OCI-LY3 (cell line): ENCODE measurements around the gene ASTN2.

Experiments used
- H2AFZ ChIP-seq: fragments of 200-600, 300-600 bp; shearing (Covaris generic); 2 replicates; pipeline ENCODE4 v1.6.0; 2014; ENCODE audit warnings: antibody characterized with exemption, low read depth, low read length
- H3K27ac ChIP-seq: fragments of 200-600, 300-600 bp; sonication (generic); 2 replicates; pipeline ENCODE4 v1.5.1; 2014; ENCODE audit warnings: mild to moderate bottlenecking, low read length, moderate library complexity, mixed read lengths
- H3K27me3 ChIP-seq: fragments of 200-600, 300-600 bp; sonication (generic); 2 replicates; pipeline ENCODE4 v1.6.1; 2014; ENCODE audit warnings: low read depth, low read length, mixed read lengths
- H3K36me3 ChIP-seq: fragments of 200-600, 300-600 bp; sonication (generic); replicated peaks from 2 replicates; pipeline ENCODE3; 2014; ENCODE audit warnings: low read depth, low read length, mixed read lengths
- H3K4me1 ChIP-seq: fragments of 300-600, 200-600 bp; sonication (generic); 2 replicates; pipeline ENCODE4 v1.6.1; 2014; ENCODE audit warnings: low read length, mixed read lengths
- H3K4me2 ChIP-seq: fragments of 200-600, 300-600 bp; sonication (generic); 2 replicates; pipeline ENCODE4 v1.6.1; 2014; ENCODE audit warnings: low read length, mixed read lengths
- H3K4me3 ChIP-seq: fragments of 300-600, 200-600 bp; sonication (generic); 2 replicates; pipeline ENCODE4 v1.5.1; 2014; ENCODE audit warnings: antibody characterized with exemption, mild to moderate bottlenecking, low read length, moderate library complexity
- H3K79me2 ChIP-seq: fragments of 300-600, 200-600 bp; shearing (Covaris generic); 2 replicates; pipeline ENCODE4 v1.6.1; 2014; ENCODE audit warnings: mild to moderate bottlenecking, low read length, mixed read lengths
- H3K9ac ChIP-seq: fragments of 300-600, 200-600 bp; shearing (Covaris generic); 2 replicates; pipeline ENCODE4 v1.6.0; 2014; ENCODE audit warnings: mild to moderate bottlenecking, low read length, moderate library complexity
- H3K9me3 ChIP-seq: fragments of 200-600, 300-600 bp; shearing (Covaris generic); 2 replicates; pipeline ENCODE4 v1.6.1; 2014; ENCODE audit warnings: low read length, mixed read lengths; ENCODE audit not compliant: insufficient read depth
- H4K20me1 ChIP-seq: fragments of 200-600, 300-600 bp; sonication (generic); 2 replicates; pipeline ENCODE4 v1.6.1; 2016; ENCODE audit warnings: low read length, mixed read lengths; ENCODE audit not compliant: insufficient read depth
- CTCF ChIP-seq: fragments of 200-600, 300-600 bp; sonication (generic); IDR thresholded peaks from 2 replicates; pipeline ENCODE4 v1.5.1; 2014; ENCODE audit warnings: antibody characterized with exemption, low read length, low read depth
- EZH2phosphoT487 ChIP-seq: fragments of 200-600 bp; shearing (Covaris generic); IDR thresholded peaks from 2 replicates; pipeline ENCODE4 v1.6.1; 2018; ENCODE audit warnings: antibody characterized with exemption, mixed run types, low read depth

ASTN2 gene

GRCh38 chr9:116695438-116695837 lies 719.4 kb downstream of the ASTN2 start:
- H3K36me3 ChIP-seq, result peaks cover 55% of the 10 kb centered on the region
- H3K27me3 ChIP-seq, result no peaks in the 10 kb centered on the region
- no peak overlapping the region for H2AFZ ChIP-seq
- H3K9me3 ChIP-seq, result no peaks in the 10 kb centered on the region
- H3K4me2 ChIP-seq, result no peak overlapping the region
- TF ChIP-seq EZH2phosphoT487 (no peak), CTCF (no peak)
- H3K4me3 ChIP-seq, result no peak overlapping the region
- H3K79me2 ChIP-seq, result peaks cover 51% of the 10 kb centered on the region
- H3K4me1 ChIP-seq, result peaks cover 19% of the 10 kb centered on the region
- no peak overlapping the region for H3K9ac ChIP-seq
- no peak overlapping the region for H3K27ac ChIP-seq
- peaks cover 47% of the 10 kb centered on the region for H4K20me1 ChIP-seq

- Histone ChIP-seq H3K36me3 (peaks cover 55% of the 10 kb centered on the region), H2AFZ (no peak overlapping the region), H3K4me2 (no peak overlapping the region), H3K9ac (no peak overlapping the region), H3K79me2 (peaks cover 57% of the 10 kb centered on the region), H3K27ac (no peak overlapping the region), H3K27me3 (no peaks in the 10 kb centered on the region), H4K20me1 (peaks cover 53% of the 10 kb centered on the region), H3K4me3 (no peak overlapping the region), H3K9me3 (no peaks in the 10 kb centered on the region), H3K4me1 (peaks cover 19% of the 10 kb centered on the region)
- TF ChIP-seq EZH2phosphoT487 (no peak), CTCF (no peak)
Observed at GRCh38 chr9:116694785-116695291, 720.0 kb downstream of the ASTN2 start.

GRCh38 chr9:116693233-116693731 lies 721.6 kb downstream of the ASTN2 start:
- Histone ChIP-seq H3K27ac (no peak overlapping the region), H3K9me3 (no peaks in the 10 kb centered on the region), H3K36me3 (peaks cover 41% of the 10 kb centered on the region), H3K4me2 (no peak overlapping the region), H4K20me1 (peaks cover 68% of the 10 kb centered on the region), H3K4me3 (no peak overlapping the region), H3K79me2 (peaks cover 72% of the 10 kb centered on the region), H3K4me1 (peaks cover 24% of the 10 kb centered on the region), H3K9ac (no peak overlapping the region), H2AFZ (no peak overlapping the region), H3K27me3 (no peaks in the 10 kb centered on the region)
- TF ChIP-seq EZH2phosphoT487 (no peak), CTCF (no peak)

GRCh38 chr9:116692616-116693015 lies 722.2 kb downstream of the ASTN2 start:
- no peaks in the 10 kb centered on the region for H3K27me3 ChIP-seq
- H4K20me1 ChIP-seq, result peaks cover 72% of the 10 kb centered on the region
- no peak for TF ChIP-seq CTCF
- no peak for TF ChIP-seq EZH2phosphoT487
- peaks cover 79% of the 10 kb centered on the region for H3K79me2 ChIP-seq
- H3K4me2 ChIP-seq, result peak overlapping the region; percentile 11; the same call in 1 of the 2 replicates
- peaks cover 30% of the 10 kb centered on the region for H3K4me1 ChIP-seq
- H3K36me3 ChIP-seq, result peaks cover 35% of the 10 kb centered on the region
- H3K4me3 ChIP-seq, result no peak overlapping the region
- no peak overlapping the region for H3K27ac ChIP-seq
- H3K9me3 ChIP-seq, result no peaks in the 10 kb centered on the region
- no peak overlapping the region for H3K9ac ChIP-seq
- H2AFZ ChIP-seq, result no peak overlapping the region
